ENCODE data around the gene GRIK2.

GRIK2 gene

GRCh38 chr6:101531538-101531937 is 138.0 kb downstream of the GRIK2 start:
- no peak for FAIRE-seq
- no peak for DNase-seq (ENCODE audit: insufficient read length, low spot score)
- no peak for TF ChIP-seq CTCF (IDR thresholded peaks at IDR 0.05; ENCODE audit: insufficient read depth, missing control alignments)

DNA sequence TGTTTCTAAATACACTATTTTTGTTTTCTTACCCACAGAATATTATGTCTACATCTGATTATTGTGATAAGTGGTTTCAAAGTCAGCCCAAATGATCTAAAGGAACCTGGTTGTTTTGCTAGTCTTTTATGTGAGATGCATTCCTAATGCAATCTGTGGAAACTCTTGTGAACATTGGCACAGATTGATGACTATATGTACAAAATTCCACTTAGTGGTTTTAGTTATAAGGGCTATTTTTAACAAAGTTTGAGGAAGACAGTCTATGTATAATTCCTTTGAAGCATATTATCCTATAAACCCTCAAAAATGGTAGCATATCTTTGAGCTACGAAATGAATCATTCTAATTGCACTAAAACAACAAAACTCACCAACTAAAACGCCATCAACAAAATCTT is 140.9 kb downstream of the GRIK2 start:
- DNase-seq (ENCODE audit: insufficient read length, low spot score) (no peak), FAIRE-seq (no peak)
- no peak for TF ChIP-seq CTCF (IDR thresholded peaks at IDR 0.05; ENCODE audit: insufficient read depth, missing control alignments)

GRCh38 chr6:101534821-101535220 is 141.3 kb downstream of the GRIK2 start:
- no peak for FAIRE-seq
- DNase-seq (ENCODE audit: insufficient read length, low spot score), result no peak
- TF ChIP-seq CTCF (IDR thresholded peaks at IDR 0.05; ENCODE audit: insufficient read depth, missing control alignments), result no peak

DNA sequence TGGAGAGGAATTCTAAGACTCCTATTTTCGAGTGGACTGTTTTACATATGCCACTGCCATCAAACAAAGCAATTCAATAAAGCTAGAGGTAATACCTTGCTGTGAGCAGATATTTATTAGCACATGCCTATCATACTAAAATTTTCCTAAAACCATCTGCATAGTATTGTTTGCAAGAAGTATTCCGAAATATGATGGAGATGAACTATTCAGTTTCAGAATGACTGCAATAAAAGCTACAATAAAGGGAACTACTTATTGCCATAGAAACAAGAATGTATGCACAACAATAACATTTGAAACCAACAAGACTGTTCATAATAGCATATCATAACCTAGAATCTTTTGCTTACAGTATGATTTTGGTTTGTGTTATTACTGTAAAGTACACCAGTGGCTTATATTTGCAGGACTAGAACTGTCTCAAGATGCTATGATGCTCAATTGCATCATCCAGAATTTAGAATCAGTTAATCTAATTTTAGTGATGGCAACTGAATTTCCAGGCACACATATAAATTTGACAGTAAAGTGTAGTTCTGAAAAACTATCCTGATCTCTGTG is 144.3 kb downstream of the GRIK2 start:
- no peak for DNase-seq (ENCODE audit: insufficient read length, low spot score)

GRCh38 chr6:101539510-101540245 is 146.2 kb downstream of the GRIK2 start:
- DNase-seq (ENCODE audit: insufficient read length, low spot score) (no peak), FAIRE-seq (no peak)
- no peak for TF ChIP-seq CTCF (IDR thresholded peaks at IDR 0.05; ENCODE audit: insufficient read depth, missing control alignments)

More for the DNA sequence above, 144.3 kb downstream of the GRIK2 start:
- no peak for TF ChIP-seq CTCF (IDR thresholded peaks at IDR 0.05; ENCODE audit: insufficient read depth, missing control alignments)
- no peak for FAIRE-seq

DNA sequence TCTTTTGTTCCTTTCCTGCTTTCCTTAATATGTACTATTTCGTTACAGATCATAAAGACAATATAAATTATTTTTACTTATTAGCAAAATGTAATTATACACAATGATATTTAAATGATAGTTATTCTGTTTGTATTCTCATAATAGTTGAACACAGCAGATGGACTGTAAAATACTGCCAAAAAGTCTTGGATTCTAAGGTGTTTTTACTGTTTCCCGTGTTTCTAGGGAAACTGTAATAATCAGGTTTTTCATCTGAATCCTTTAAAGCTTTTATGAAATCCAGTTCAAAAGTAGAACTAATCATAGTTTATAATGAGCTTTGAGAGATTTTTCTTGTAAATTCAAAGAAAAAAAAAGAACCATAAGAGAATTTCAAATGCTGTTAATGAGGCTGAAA is 148.4 kb downstream of the GRIK2 start:
- TF ChIP-seq CTCF (IDR thresholded peaks at IDR 0.05; ENCODE audit: insufficient read depth, missing control alignments), result no peak
- FAIRE-seq, result no peak
- no peak for DNase-seq (ENCODE audit: insufficient read length, low spot score)

DNA sequence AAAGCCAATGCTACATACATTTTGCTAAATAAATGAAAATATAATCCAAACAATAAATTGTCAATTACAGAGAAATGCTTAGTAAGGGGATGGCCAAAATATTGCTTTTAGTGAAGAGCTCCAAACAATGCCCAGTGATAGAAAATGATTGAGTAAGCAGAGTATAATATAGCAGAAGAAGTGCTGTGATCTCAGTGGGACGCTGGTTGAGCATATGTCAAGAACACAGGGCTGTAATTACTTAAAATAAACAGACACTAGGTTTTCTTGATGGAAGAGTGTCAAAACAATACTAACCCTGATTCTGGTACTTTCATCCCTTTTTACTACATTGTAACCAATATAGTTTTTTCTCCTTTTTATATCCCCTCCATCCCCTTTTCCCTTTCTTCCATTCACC is 150.3 kb downstream of the GRIK2 start:
- FAIRE-seq (no peak), DNase-seq (ENCODE audit: insufficient read length, low spot score) (no peak)
- TF ChIP-seq CTCF (IDR thresholded peaks at IDR 0.05; ENCODE audit: insufficient read depth, missing control alignments), result no peak

All from D721Med (cell line).